ENCODE results near the gene CCDC102B. TPM values are rescaled to one million over a fixed set of nuclear protein-coding genes. Genes with fewer than 3 reads are reported as not detected.

Gene CCDC102B
- total RNA-seq, 6 experiments from 2014 or later, result 0.86 to 1.7 (median 1.2) TPM

DNA sequence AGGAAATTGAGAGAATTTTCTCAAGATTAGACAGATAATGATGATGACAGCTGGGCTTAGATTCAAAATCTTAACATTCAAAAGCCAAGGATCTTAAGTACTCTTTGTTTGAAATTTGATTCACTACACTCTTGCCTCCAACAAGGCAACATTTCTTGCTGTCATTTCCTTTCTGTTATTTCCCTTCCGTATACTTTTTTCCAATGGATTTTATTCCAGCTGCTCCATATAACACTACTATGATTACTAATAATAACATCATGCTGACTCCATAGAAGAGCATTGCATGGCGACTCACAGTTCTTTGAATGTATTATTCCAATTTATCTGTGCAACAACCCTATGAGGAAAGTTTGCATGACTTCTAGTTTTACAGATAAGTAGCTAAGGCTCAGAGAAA, 33.9 kb upstream of the CCDC102B start:
- WGBS (ENCODE audit: insufficient coverage, low coverage, low lambda C conversion rate, missing lambda C conversion rate), result 82% methylated on average over 2 of the region's 2 CpGs
- H3K36me3 ChIP-seq, result no peaks in the 10 kb centered on the region
- H3K27me3 ChIP-seq, result no peaks in the 10 kb centered on the region
- no peak overlapping the region for H3K4me3 ChIP-seq
- H3K4me1 ChIP-seq, result no peaks in the 10 kb centered on the region
- ATAC-seq (no peak), DNase-seq (no peak)
- H3K9me3 ChIP-seq, result no peaks in the 10 kb centered on the region
- no peak overlapping the region for H3K27ac ChIP-seq
- intact Hi-C loops (cut with DNase I), result no loop called here
- TF ChIP-seq POLR2A (IDR thresholded peaks at IDR 0.05), result no peak
- TF ChIP-seq, protein P1, sequence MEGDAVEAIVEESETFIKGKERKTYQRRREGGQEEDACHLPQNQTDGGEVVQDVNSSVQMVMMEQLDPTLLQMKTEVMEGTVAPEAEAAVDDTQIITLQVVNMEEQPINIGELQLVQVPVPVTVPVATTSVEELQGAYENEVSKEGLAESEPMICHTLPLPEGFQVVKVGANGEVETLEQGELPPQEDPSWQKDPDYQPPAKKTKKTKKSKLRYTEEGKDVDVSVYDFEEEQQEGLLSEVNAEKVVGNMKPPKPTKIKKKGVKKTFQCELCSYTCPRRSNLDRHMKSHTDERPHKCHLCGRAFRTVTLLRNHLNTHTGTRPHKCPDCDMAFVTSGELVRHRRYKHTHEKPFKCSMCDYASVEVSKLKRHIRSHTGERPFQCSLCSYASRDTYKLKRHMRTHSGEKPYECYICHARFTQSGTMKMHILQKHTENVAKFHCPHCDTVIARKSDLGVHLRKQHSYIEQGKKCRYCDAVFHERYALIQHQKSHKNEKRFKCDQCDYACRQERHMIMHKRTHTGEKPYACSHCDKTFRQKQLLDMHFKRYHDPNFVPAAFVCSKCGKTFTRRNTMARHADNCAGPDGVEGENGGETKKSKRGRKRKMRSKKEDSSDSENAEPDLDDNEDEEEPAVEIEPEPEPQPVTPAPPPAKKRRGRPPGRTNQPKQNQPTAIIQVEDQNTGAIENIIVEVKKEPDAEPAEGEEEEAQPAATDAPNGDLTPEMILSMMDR (IDR thresholded peaks at IDR 0.05), result no peak

DNA sequence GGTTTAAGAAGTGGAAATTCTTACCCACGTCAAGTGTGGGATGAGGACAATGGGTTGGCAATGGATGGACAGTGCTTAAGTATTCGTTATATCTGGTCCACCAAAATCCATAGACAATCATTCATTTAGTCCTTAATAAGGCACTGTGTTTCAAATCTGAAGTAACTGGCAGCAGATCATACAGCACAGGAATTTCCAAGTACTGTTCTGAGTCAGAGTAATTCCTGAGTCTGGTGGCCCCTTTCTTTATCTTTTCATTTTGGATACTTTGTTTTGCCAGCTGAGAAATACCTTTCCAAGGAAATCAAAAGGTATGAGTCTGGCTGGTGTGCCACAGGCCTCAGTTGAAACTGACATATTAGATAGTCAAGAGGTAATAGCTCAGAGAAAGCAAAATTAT, 31.4 kb upstream of the CCDC102B start:
- no peak for TF ChIP-seq POLR2A (IDR thresholded peaks at IDR 0.05)
- TF ChIP-seq, protein P1 (IDR thresholded peaks at IDR 0.05), result no peak
- Histone ChIP-seq H3K4me3 (no peak overlapping the region), H3K4me1 (no peaks in the 10 kb centered on the region), H3K9me3 (no peaks in the 10 kb centered on the region), H3K36me3 (no peaks in the 10 kb centered on the region), H3K27me3 (no peaks in the 10 kb centered on the region), H3K27ac (no peak overlapping the region)
- ATAC-seq, result no peak
- no peak for DNase-seq
- whole genome bisulfite sequencing (ENCODE audit: insufficient coverage, low coverage, low lambda C conversion rate, missing lambda C conversion rate), result 93% methylated on average over 2 of the region's 2 CpGs
- intact Hi-C loops (cut with DNase I), result no loop called here

DNA sequence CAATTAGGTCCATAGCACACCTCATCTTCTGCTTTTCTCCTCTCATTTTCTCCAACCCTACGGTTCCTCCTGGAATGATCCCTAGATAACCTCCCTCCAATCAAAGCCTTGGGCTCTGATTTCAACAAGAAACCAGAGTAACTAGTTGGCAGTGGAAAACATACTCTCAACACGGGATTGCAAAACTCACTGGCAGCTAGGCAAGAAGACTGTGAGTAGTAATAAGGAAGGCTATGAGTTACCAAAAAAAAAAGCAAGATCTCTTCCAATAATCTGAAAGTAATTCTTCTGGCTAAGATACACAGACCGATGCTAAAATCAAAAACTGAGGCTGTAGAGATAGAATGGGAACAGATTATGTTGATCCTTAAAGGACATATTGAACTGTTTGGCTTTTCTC, 28.4 kb upstream of the CCDC102B start:
- Histone ChIP-seq H3K4me3 (no peak overlapping the region), H3K36me3 (no peaks in the 10 kb centered on the region), H3K27ac (no peak overlapping the region), H3K9me3 (no peaks in the 10 kb centered on the region), H3K4me1 (no peaks in the 10 kb centered on the region), H3K27me3 (no peaks in the 10 kb centered on the region)
- 69% methylated on average over 3 of the region's 3 CpGs for WGBS (ENCODE audit: insufficient coverage, low coverage, low lambda C conversion rate, missing lambda C conversion rate)
- no peak for ATAC-seq
- intact Hi-C loops (cut with DNase I), result no loop called here
- DNase-seq, result no peak
- no peak for TF ChIP-seq POLR2A (IDR thresholded peaks at IDR 0.05)
- TF ChIP-seq, protein P1 (IDR thresholded peaks at IDR 0.05), result no peak

DNA sequence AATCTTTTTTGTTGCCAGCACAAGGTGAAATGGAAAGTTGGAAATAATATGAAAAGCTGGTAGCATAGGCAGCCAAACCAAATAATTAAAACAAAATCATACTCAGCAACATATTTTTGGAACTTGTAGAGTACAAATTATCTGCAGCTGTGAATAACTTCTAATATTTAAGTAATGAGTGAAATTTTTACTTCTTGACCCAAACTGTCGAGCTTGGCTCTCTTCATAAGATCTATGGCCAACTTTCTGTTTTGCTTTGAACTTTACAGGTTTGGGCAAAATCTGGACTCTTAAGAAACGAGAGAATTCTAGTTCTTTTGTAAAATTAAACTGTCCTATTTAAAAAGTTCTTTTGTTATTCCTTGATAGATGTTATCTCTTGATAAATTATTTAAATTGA, 25.6 kb upstream of the CCDC102B start:
- 31% methylated on average over 2 of the region's 2 CpGs for WGBS (ENCODE audit: insufficient coverage, low coverage, low lambda C conversion rate, missing lambda C conversion rate)
- Histone ChIP-seq H3K9me3 (no peaks in the 10 kb centered on the region), H3K27me3 (no peaks in the 10 kb centered on the region), H3K4me1 (no peaks in the 10 kb centered on the region), H3K4me3 (no peak overlapping the region), H3K36me3 (no peaks in the 10 kb centered on the region), H3K27ac (no peak overlapping the region)
- no peak for ATAC-seq
- no peak for DNase-seq
- intact Hi-C loops (cut with DNase I), result no loop called here
- TF ChIP-seq POLR2A (IDR thresholded peaks at IDR 0.05), result no peak

DNA sequence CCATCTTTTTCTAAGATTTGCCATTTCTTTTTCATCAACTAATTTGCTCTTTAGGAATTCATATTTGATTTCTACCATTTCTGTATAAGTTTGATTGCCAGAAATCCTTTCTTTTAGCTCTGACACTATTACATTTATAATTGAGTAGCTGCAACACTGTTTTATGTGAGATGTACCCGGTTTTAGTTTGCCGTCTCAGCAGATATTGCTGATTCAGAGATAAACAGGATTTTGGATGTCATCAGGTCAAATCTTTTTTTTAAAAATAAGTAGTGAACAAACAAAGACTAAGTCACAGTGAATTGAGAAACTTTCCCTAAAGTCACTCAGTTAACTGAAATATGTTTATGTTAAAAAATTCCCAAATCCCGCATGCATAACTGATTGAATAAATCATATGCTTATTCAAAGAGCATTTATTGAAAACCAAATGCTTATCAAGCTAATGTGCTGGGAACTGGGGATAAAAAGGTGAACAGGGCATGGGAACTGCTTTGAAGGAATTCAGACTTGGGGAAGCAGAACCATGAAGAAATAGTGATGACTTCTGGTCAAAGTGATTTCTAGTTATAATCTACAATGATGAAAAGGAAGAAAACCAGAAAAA, 19.5 kb upstream of the CCDC102B start:
- no peaks in the 10 kb centered on the region for H3K27me3 ChIP-seq
- intact Hi-C loops (cut with DNase I), result no loop called here
- no peaks in the 10 kb centered on the region for H3K36me3 ChIP-seq
- no peak for DNase-seq
- H3K4me3 ChIP-seq, result no peak overlapping the region
- H3K4me1 ChIP-seq, result no peaks in the 10 kb centered on the region
- H3K9me3 ChIP-seq, result no peaks in the 10 kb centered on the region
- 52% methylated on average over 3 of the region's 3 CpGs for WGBS (ENCODE audit: insufficient coverage, low coverage, low lambda C conversion rate, missing lambda C conversion rate)
- no peak for ATAC-seq
- TF ChIP-seq, protein P1 (IDR thresholded peaks at IDR 0.05), result no peak
- no peak for TF ChIP-seq POLR2A (IDR thresholded peaks at IDR 0.05)
- H3K27ac ChIP-seq, result no peak overlapping the region

All from right lobe of liver (tissue), 6 donors.